SIG-M5 (cell line): Measurements from ENCODE around the gene C4BPA.

Experiments
- DNase-seq: peaks from one replicate; lab custom pipeline; 2025; lab: John Stamatoyannopoulos, UW

Gene C4BPA

DNA sequence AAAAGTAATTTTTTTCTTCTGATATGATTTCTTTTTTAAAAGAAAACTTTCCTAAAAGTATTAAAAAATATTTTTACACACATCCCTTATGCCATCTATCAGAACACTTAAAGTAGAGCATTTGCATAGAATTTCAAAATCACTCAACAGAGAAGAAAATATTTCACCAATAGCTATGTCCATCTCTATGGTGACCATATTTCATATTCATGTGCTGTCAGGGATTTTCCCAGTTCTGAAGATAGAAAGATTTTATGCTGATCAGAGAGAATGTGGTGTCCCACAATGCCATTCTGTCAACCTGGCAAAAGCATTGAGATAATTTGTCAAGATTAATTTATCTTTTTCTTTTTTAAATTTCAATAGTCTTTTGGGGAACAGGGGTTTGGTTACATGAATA is 87.0 kb downstream of the C4BPA start:
- DNase-seq: no peak

DNA sequence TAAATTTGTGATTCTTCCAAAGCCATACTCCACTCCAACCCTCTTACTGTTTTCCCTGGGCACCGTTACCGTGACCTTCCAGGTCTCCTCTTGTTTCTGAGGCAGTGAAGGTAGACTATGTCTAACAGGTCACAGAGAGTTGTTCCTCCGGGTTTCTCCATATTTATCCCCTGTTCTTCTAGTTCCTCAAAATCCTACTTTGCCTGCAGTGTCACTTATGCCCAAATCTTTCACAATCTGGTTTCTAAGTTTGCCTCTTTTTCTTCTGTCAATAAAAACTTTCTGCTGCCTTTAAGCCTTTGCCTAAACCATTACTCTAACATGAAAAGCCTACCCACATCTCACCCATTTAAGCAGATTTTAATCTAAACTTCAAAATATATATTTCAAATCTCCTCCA is 87.7 kb downstream of the C4BPA start:
- DNase-seq: no peak

DNA sequence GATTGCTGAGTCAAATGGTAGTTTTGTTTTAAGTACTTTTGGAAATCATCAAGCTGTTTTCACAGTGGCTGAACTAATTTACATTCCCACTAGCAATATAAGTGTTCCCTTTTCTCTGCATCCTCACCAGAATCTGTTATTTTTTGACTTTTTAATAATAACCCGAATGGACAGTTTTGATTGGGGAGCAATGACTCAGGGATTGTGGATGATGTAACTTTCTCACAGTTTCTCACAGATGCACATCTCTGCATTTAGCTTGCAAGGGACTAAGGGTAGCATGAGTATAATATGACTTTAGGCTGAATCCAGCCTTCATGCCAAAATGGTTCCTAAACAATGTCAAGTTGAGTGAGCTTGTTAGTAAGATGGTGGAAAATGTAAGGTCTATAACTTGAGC is 90.2 kb downstream of the C4BPA start:
- DNase-seq: no peak
